ENCODE measurements around the gene RARRES2.

DNA sequence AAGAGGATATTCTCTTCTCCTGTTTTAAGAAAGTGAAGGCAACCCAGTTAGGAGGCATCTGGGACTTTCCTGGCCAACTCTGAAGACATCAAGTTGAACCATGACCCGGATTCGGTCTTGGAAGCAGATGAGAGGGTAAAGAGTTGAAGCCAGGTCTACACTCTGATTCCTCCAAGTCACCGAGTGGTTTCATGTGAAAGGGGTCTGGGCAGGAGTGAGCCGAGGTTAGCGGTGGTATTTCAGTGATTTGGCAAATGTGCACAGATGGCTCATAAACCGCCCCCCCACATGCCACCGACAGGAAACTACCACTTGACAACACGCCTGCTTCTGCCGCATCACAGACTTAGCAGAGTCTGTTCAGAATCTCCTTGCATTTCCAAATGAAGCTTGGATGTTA lies 15.8 kb upstream of the RARRES2 start:
- TF ChIP-seq, protein P1, sequence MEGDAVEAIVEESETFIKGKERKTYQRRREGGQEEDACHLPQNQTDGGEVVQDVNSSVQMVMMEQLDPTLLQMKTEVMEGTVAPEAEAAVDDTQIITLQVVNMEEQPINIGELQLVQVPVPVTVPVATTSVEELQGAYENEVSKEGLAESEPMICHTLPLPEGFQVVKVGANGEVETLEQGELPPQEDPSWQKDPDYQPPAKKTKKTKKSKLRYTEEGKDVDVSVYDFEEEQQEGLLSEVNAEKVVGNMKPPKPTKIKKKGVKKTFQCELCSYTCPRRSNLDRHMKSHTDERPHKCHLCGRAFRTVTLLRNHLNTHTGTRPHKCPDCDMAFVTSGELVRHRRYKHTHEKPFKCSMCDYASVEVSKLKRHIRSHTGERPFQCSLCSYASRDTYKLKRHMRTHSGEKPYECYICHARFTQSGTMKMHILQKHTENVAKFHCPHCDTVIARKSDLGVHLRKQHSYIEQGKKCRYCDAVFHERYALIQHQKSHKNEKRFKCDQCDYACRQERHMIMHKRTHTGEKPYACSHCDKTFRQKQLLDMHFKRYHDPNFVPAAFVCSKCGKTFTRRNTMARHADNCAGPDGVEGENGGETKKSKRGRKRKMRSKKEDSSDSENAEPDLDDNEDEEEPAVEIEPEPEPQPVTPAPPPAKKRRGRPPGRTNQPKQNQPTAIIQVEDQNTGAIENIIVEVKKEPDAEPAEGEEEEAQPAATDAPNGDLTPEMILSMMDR (IDR thresholded peaks at IDR 0.05; ENCODE audit: low read depth, low read length, poor library complexity, severe bottlenecking), result no peak
- no peak for TF ChIP-seq EZH2phosphoT487 (IDR thresholded peaks at IDR 0.05; ENCODE audit: borderline replicate concordance, low read length)

All from DOHH2 (cell line).